Measurements from ENCODE around the gene ATF6. TPM values are rescaled to one million over a fixed set of nuclear protein-coding genes. Genes with fewer than 3 reads are reported as not detected.

The ATF6 gene
- total and polyA plus RNA-seq, 2 of the 8 experiments (the other 6 are each of a cell fraction or from before 2014, with no cell fraction given): 4.6 to 10.0 TPM

- TF ChIP-seq SUZ12 (IDR thresholded peaks at IDR 0.05; ENCODE audit: low read length) (no peak), TAF1 (IDR thresholded peaks at IDR 0.05; ENCODE audit: low read depth, low read length) (no peak), EGR1 (IDR thresholded peaks at IDR 0.05; ENCODE audit: borderline replicate concordance, low read depth, low read length) (no peak), CHD2 (IDR thresholded peaks at IDR 0.05; ENCODE audit: low read length) (no peak)
These were observed 147.5 kb downstream of the ATF6 start (continued) for GRCh38 chr1:161913482-161914140.

Data from H1 (cell line).